HEK293 (cell line): ENCODE measurements around the gene MYOM1.

Experiments
- CTCF ChIA-PET: fragments of 350-600 bp; formaldehyde crosslinking; extraction: SDS; loops from one replicate; lab custom pipeline; 2021; ENCODE audit warnings: antibody characterized with exemption; lab: Yijun Ruan, JAX
- POLR2A ChIA-PET: fragments of 300-600 bp; formaldehyde crosslinking; extraction: SDS; loops from one replicate; lab custom pipeline; 2020; ENCODE audit warnings: antibody characterized with exemption, inconsistent platforms; lab: Yijun Ruan, JAX
- H3K27ac ChIP-seq: fragments of 200-500 bp; sonication (Bioruptor generic); 2 replicates; pipeline ENCODE4 v1.5.1; 2014; ENCODE audit warnings: low read depth, low read length, control low read depth, inconsistent platforms; ENCODE audit errors: extremely low read depth
- H3K36me3 ChIP-seq, 2 experiments: fragments of 200-500 bp in 1 of 2; sonication (Bioruptor generic) in 1 of 2; 1 replicate in 1 of 2; 2 replicates in 1 of 2; pipeline ENCODE4 v1.5.1; 2014 to 2017; ENCODE audit warnings: inconsistent platforms in 2 of 2, low read length in 2 of 2; ENCODE audit not compliant: control insufficient read depth in 2 of 2, insufficient read depth in 1 of 2
- H3K4me1 ChIP-seq: fragments of 200-500 bp; sonication (Bioruptor generic); 2 replicates; pipeline ENCODE4 v1.5.1; 2014; ENCODE audit warnings: mild to moderate bottlenecking, low read length, inconsistent platforms; ENCODE audit not compliant: control insufficient read depth, insufficient read depth
- H3K4me3 ChIP-seq: 2 replicates; pipeline ENCODE4 v1.5.1; 2011; ENCODE audit warnings: low read depth, mild to moderate bottlenecking, control low read depth, low read length, moderate library complexity
- H3K9me3 ChIP-seq: fragments of 200-500 bp; sonication (Bioruptor generic); 2 replicates; pipeline ENCODE4 v1.5.1; 2014; ENCODE audit warnings: low read depth, low read length, inconsistent platforms; ENCODE audit not compliant: control insufficient read depth, insufficient read depth
- GLI2 ChIP-seq: fragments of 450-650 bp; formaldehyde crosslinking; IDR thresholded peaks from 2 replicates; pipeline ENCODE4; 2017; ENCODE audit warnings: missing biosample characterization, missing genetic modification characterization, low read depth, borderline replicate concordance
- HOXD13 ChIP-seq: sonication (generic); formaldehyde crosslinking; IDR thresholded peaks from 2 replicates; pipeline ENCODE4 v1.8.0; 2022; ENCODE audit warnings: missing genetic modification reagents, borderline replicate concordance
- KLF1 ChIP-seq: fragments of 450-650 bp; formaldehyde crosslinking; IDR thresholded peaks from 2 replicates; pipeline ENCODE4 v1.5.1; 2016; ENCODE audit warnings: missing biosample characterization, missing genetic modification characterization
- KLF10 ChIP-seq: fragments of 450-650 bp; IDR thresholded peaks from 2 replicates; pipeline ENCODE4 v1.5.1; 2018; ENCODE audit warnings: missing biosample characterization, mild to moderate bottlenecking, missing genetic modification characterization
- MZF1 ChIP-seq: fragments of 450-650 bp; formaldehyde crosslinking; IDR thresholded peaks from 2 replicates; pipeline ENCODE4 v1.5.1; 2017; ENCODE audit warnings: missing biosample characterization, missing genetic modification characterization, borderline replicate concordance
- SCRT1 ChIP-seq: fragments of 450-650 bp; formaldehyde crosslinking; IDR thresholded peaks from 2 replicates; pipeline ENCODE4 v1.5.1; 2016; ENCODE audit warnings: missing biosample characterization, missing genetic modification characterization, borderline replicate concordance
- TRIM28 ChIP-seq: IDR thresholded peaks from 2 replicates; pipeline ENCODE4 v1.6.1; 2011; ENCODE audit warnings: low read length, control low read depth, borderline replicate concordance
- WT1 ChIP-seq: fragments of 450-650 bp; formaldehyde crosslinking; IDR thresholded peaks from 2 replicates; pipeline ENCODE4 v1.5.1; 2016; ENCODE audit warnings: missing biosample characterization, missing genetic modification characterization
- ZFP3 ChIP-seq: fragments of 450-650 bp; formaldehyde crosslinking; IDR thresholded peaks from 2 replicates; pipeline ENCODE4 v1.5.1; 2016; ENCODE audit warnings: low read depth, missing biosample characterization, missing genetic modification characterization
- ZFP69B ChIP-seq: fragments of 450-650 bp; formaldehyde crosslinking; IDR thresholded peaks from 2 replicates; pipeline ENCODE4 v1.5.1; 2016; ENCODE audit warnings: missing biosample characterization, missing genetic modification characterization
- ZNF10 ChIP-seq: fragments of 450-650 bp; formaldehyde crosslinking; IDR thresholded peaks from 2 replicates; pipeline ENCODE4 v1.5.1; 2017; ENCODE audit warnings: missing biosample characterization, missing genetic modification characterization
- ZNF140 ChIP-seq: fragments of 450-650 bp; formaldehyde crosslinking; IDR thresholded peaks from 2 replicates; pipeline ENCODE4 v1.5.1; 2016; ENCODE audit warnings: missing biosample characterization, missing genetic modification characterization
- ZNF184 ChIP-seq: fragments of 450-650 bp; IDR thresholded peaks from 2 replicates; pipeline ENCODE4 v1.5.1; 2018; ENCODE audit warnings: missing biosample characterization, mild to moderate bottlenecking, missing genetic modification characterization
- ZNF202 ChIP-seq: fragments of 450-650 bp; formaldehyde crosslinking; IDR thresholded peaks from 2 replicates; pipeline ENCODE4 v1.5.1; 2016; ENCODE audit warnings: missing biosample characterization, missing genetic modification characterization, borderline replicate concordance
- ZNF24 ChIP-seq: fragments of 450-650 bp; formaldehyde crosslinking; IDR thresholded peaks from 2 replicates; pipeline ENCODE4 v1.5.1; 2016; ENCODE audit warnings: missing biosample characterization, missing genetic modification characterization
- ZNF366 ChIP-seq: fragments of 450-650 bp; formaldehyde crosslinking; conservative IDR thresholded peaks from 2 replicates; pipeline ENCODE4 v1.5.1; 2016; ENCODE audit warnings: missing biosample characterization, missing genetic modification characterization
- ZNF391 ChIP-seq: fragments of 450-650 bp; formaldehyde crosslinking; IDR thresholded peaks from 2 replicates; pipeline ENCODE4 v1.5.1; 2016; ENCODE audit warnings: low read depth, missing biosample characterization, missing genetic modification characterization, borderline replicate concordance
- ZNF555 ChIP-seq: fragments of 450-650 bp; formaldehyde crosslinking; conservative IDR thresholded peaks from 2 replicates; pipeline ENCODE4 v1.5.1; 2017; ENCODE audit warnings: missing biosample characterization, mild to moderate bottlenecking, missing genetic modification characterization, inconsistent platforms
- ZNF560 ChIP-seq: fragments of 450-650 bp; formaldehyde crosslinking; IDR thresholded peaks from 2 replicates; pipeline ENCODE4 v1.5.1; 2017; ENCODE audit warnings: missing biosample characterization, missing genetic modification characterization, borderline replicate concordance
- ZNF585B ChIP-seq: fragments of 450-650 bp; formaldehyde crosslinking; IDR thresholded peaks from 2 replicates; pipeline ENCODE4 v1.5.1; 2016; ENCODE audit warnings: missing biosample characterization, missing genetic modification characterization
- ZNF596 ChIP-seq: fragments of 450-650 bp; IDR thresholded peaks from 2 replicates; pipeline ENCODE4 v1.5.0; 2018; ENCODE audit warnings: missing biosample characterization, mild to moderate bottlenecking, missing genetic modification characterization, moderate library complexity
- ZNF610 ChIP-seq: fragments of 450-650 bp; formaldehyde crosslinking; IDR thresholded peaks from 2 replicates; pipeline ENCODE4 v1.5.1; 2016; ENCODE audit warnings: missing biosample characterization, missing genetic modification characterization, borderline replicate concordance
- ZNF677 ChIP-seq: fragments of 450-650 bp; IDR thresholded peaks from 2 replicates; pipeline ENCODE4 v1.5.0; 2018; ENCODE audit warnings: missing biosample characterization, mild to moderate bottlenecking, missing genetic modification characterization, moderate library complexity
- ZNF701 ChIP-seq: fragments of 450-650 bp; formaldehyde crosslinking; IDR thresholded peaks from 2 replicates; pipeline ENCODE4 v1.5.1; 2016; ENCODE audit warnings: missing biosample characterization, missing genetic modification characterization
- ZNF785 ChIP-seq: fragments of 450-650 bp; formaldehyde crosslinking; IDR thresholded peaks from 2 replicates; pipeline ENCODE4 v1.5.1; 2016; ENCODE audit warnings: missing biosample characterization, missing genetic modification characterization
- TF ChIP-seq, protein P1 (sequence below): fragments of 450-650 bp; formaldehyde crosslinking; IDR thresholded peaks from 2 replicates; pipeline ENCODE4 v1.5.1; 2017; ENCODE audit warnings: missing biosample characterization, missing genetic modification characterization

Gene MYOM1

DNA sequence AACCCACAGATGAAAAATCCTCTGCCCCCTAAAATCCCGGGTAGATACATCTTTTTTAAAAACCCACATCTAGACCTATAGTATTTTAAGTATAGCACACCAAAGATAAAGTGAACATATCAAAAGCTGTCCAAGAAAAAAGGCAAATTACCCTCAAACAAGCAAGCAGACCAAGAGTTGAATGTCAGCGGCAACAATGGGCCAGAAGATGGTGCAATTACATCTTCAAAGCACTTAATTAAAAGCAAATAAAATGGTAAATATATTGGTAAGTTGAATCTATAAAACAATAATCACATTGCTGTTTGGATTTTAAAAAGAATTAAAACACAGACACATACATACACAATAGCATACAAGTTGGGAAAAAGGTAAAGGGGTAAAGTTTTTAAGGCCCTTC, 98.5 kb downstream of the MYOM1 start (continued):
- no peak for TF ChIP-seq SCRT1 (tag by site-specific recombination)
- no peak for TF ChIP-seq TRIM28
- TF ChIP-seq ZNF610 (tag by site-specific recombination), result no peak
- TF ChIP-seq ZNF785 (tag by site-specific recombination), result no peak
- TF ChIP-seq ZNF366 (tag by site-specific recombination), result no peak
- TF ChIP-seq ZNF391 (tag by site-specific recombination), result no peak
- TF ChIP-seq ZFP69B, result no peak
- TF ChIP-seq ZNF555, result no peak
- TF ChIP-seq MZF1 (tag by site-specific recombination), result no peak
- TF ChIP-seq ZNF202 (tag by site-specific recombination), result no peak
- TF ChIP-seq WT1 (tag by site-specific recombination), result no peak
- TF ChIP-seq ZNF585B (tag by site-specific recombination), result no peak

DNA sequence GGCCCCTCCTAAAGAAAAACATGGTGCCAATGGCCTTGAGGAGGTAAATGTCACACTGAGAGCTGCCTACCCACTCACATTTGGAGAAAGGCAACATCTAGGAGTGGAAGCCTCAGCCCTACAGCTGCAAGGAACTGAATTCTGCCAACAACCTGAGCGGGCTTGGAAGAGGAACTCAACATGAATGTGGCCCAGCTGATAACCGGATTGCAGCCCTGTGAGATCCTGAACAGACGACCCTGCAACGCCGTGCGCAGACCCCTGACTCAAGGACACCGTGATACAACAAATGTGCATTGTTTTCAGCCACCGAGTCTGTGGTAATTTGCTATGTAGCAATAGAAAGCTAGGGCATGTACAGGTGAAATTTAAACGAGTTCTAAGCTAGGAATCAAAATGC, 99.4 kb downstream of the MYOM1 start:
- H3K36me3 ChIP-seq, result no peaks in the 10 kb centered on the region
- H3K4me3 ChIP-seq, result no peak overlapping the region
- no peak overlapping the region for H3K27ac ChIP-seq
- ChIA-PET CTCF (interaction anchor here (3.4 kb wide), 1 partner anchor 9 kb away, joined by 14 read pairs; no protein-coding TSS in a partner anchor), POLR2A (no interaction called here)
- TF ChIP-seq ZNF140 (tag by site-specific recombination) (no peak), KLF10 (no peak), ZNF10 (tag by site-specific recombination) (no peak), ZNF596 (no peak), ZNF560 (tag by site-specific recombination) (no peak), ZNF366 (tag by site-specific recombination) (no peak), ZNF184 (no peak), HOXD13 (no peak), GLI2 (tag by site-specific recombination) (no peak), ZFP3 (tag by site-specific recombination) (no peak), ZNF701 (tag by site-specific recombination) (no peak)
- TF ChIP-seq, protein P1, sequence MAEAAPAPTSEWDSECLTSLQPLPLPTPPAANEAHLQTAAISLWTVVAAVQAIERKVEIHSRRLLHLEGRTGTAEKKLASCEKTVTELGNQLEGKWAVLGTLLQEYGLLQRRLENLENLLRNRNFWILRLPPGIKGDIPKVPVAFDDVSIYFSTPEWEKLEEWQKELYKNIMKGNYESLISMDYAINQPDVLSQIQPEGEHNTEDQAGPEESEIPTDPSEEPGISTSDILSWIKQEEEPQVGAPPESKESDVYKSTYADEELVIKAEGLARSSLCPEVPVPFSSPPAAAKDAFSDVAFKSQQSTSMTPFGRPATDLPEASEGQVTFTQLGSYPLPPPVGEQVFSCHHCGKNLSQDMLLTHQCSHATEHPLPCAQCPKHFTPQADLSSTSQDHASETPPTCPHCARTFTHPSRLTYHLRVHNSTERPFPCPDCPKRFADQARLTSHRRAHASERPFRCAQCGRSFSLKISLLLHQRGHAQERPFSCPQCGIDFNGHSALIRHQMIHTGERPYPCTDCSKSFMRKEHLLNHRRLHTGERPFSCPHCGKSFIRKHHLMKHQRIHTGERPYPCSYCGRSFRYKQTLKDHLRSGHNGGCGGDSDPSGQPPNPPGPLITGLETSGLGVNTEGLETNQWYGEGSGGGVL (tag by site-specific recombination), result no peak
- H3K9me3 ChIP-seq, result no peaks in the 10 kb centered on the region
- H3K4me1 ChIP-seq, result no peaks in the 10 kb centered on the region

DNA sequence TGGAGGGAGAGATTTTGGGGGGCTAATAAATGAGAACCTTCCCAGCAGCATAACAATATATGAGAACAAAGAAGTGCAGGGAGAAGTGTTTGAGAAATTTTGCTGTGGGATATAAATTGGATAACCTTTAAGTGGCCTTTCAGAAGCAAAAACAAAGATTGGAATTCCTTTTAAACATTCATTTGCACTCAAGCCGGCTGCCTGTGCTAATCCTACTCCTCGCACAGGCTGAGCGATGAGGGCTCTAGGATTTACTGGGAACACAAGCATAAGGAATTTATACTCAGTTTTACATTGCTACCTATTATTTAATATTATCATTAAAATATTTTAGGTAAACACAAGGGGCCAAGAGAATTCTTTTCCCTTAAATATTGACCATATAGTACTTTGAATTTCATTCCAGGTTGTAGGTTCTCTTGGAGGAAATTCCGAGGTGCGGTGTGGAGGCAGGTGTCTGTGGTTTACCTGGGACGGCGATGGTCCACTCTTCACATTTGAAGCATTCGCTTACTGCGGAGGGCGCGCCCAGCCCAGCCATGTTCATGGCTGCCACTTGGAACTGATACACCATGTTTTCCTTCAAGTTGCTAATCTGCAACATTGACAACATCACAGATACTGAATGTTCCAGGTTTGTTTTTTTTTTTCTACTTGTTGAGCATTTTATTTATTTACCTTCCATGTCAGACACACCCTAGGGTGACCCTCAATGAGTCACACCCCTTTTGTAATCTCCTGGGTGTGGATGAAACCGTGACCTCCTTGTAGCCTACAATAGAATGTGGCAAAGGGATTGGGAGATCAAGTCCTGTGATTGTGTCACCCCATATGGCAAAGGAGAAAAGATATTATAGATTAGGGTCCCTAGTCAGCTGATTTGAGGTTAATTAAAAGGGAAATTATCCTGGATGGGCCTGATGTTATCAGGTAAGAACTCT, 100.1 kb downstream of the MYOM1 start:
- Histone ChIP-seq H3K36me3 (no peaks in the 10 kb centered on the region), H3K4me1 (no peaks in the 10 kb centered on the region), H3K4me3 (no peak overlapping the region), H3K27ac (no peak overlapping the region), H3K9me3 (no peaks in the 10 kb centered on the region)
- ChIA-PET CTCF (interaction anchor here (3.4 kb wide), 1 partner anchor 10 kb away, joined by 14 read pairs; no protein-coding TSS in a partner anchor), POLR2A (no interaction called here)
- TF ChIP-seq ZNF24 (no peak), ZNF677 (no peak), ZNF140 (tag by site-specific recombination) (no peak), MZF1 (tag by site-specific recombination) (no peak), KLF1 (peak; percentile 66)
